ENCODE results near the gene SP110.

- no peak for TF ChIP-seq CTCF (conservative IDR thresholded peaks at IDR 0.05; ENCODE audit: low read depth, low read length)
- TF ChIP-seq MAZ (IDR thresholded peaks at IDR 0.05; ENCODE audit: borderline replicate concordance, low read depth, low read length), result no peak
- TF ChIP-seq MAFK (IDR thresholded peaks at IDR 0.05; ENCODE audit: low read depth, low read length), result no peak
- no peak for TF ChIP-seq POLR2A (IDR thresholded peaks at IDR 0.05; ENCODE audit: low read depth, low read length)
- no peak for TF ChIP-seq USF2 (IDR thresholded peaks at IDR 0.05; ENCODE audit: low read depth, low read length)
- TF ChIP-seq BHLHE40 (IDR thresholded peaks at IDR 0.05; ENCODE audit: low read depth, low read length), result no peak
- TF ChIP-seq CEBPB (IDR thresholded peaks at IDR 0.05; ENCODE audit: low read depth, low read length), result no peak
- TF ChIP-seq FOS (IDR thresholded peaks at IDR 0.05; ENCODE audit: low read depth, low read length), result no peak
- no peak for TF ChIP-seq RCOR1 (IDR thresholded peaks at IDR 0.05; ENCODE audit: insufficient replicate concordance, low read length)
- no peak for TF ChIP-seq CHD1 (IDR thresholded peaks at IDR 0.05; ENCODE audit: low read depth, low read length)
- TF ChIP-seq ELK1 (IDR thresholded peaks at IDR 0.05; ENCODE audit: borderline replicate concordance, low read depth, low read length), result no peak
- TF ChIP-seq MXI1 (IDR thresholded peaks at IDR 0.05; ENCODE audit: borderline replicate concordance, low read depth, low read length), result no peak
- no peak for TF ChIP-seq RFX5 (IDR thresholded peaks at IDR 0.05; ENCODE audit: low read depth, low read length)
- TF ChIP-seq NFE2L2 (IDR thresholded peaks at IDR 0.05; ENCODE audit: low read depth, low read length), result no peak
These were observed 46.9 kb downstream of the SP110 start for GRCh38 chr2:230172852-230173251.
